Vagina (tissue), 2 donors: ENCODE measurements around the gene RNF223. TPM values are rescaled to one million over a fixed set of nuclear protein-coding genes. Genes with fewer than 3 reads are reported as not detected.

Experiments
- DNase-seq, 2 donors: peaks; one replicate each; pipeline ENCODE4 v3.0.0-alpha.2; 2017; ENCODE audit errors: extremely low spot score in 2 of 2
- H3K27ac ChIP-seq: fragments of 200-600 bp; sonication (generic); one replicate; pipeline ENCODE4 v1.5.1; 2019
- H3K27me3 ChIP-seq: fragments of 200-600 bp; sonication (generic); one replicate; pipeline ENCODE4 v1.5.1; 2019
- H3K36me3 ChIP-seq, 2 donors: fragments of 200-600 bp; sonication (generic); one replicate each; pipeline ENCODE4 v1.5.1; 2017 to 2019
- H3K4me1 ChIP-seq: fragments of 200-600 bp; sonication (generic); one replicate; pipeline ENCODE4 v1.5.1; 2019
- H3K4me3 ChIP-seq, 2 donors: fragments of 200-600 bp; sonication (generic); 1 replicate in 1 of 2; 2 replicates in 1 of 2; pipeline ENCODE4 v1.5.1; 2016 to 2019
- H3K9me3 ChIP-seq: fragments of 200-600 bp; sonication (generic); one replicate; pipeline ENCODE4 v1.5.1; 2019
- POLR2A ChIP-seq, 2 donors: fragments of 450-650 bp; IDR thresholded peaks; one replicate each; pipeline ENCODE4 v1.6.1; 2017; ENCODE audit warnings: antibody characterized with exemption in 2 of 2, mild to moderate bottlenecking in 2 of 2, moderate library complexity in 2 of 2
- POLR2AphosphoS5 ChIP-seq, 2 donors: sonication (generic); formaldehyde crosslinking; IDR thresholded peaks; one replicate each; pipeline ENCODE4 v1.9.0; 2017; ENCODE audit warnings: antibody characterized with exemption in 2 of 2, mild to moderate bottlenecking in 2 of 2, low read depth in 1 of 2; ENCODE audit not compliant: insufficient read depth in 1 of 2
- intact Hi-C: fragments of 100-400 bp; cut with DNase I; formaldehyde crosslinking; loops from one replicate; pipeline ENCODE4 v1.15.1; 2023
- total RNA-seq: library from RNA; depleted of rRNA; stranded (reverse); fragments of >200 nt; gene quantifications from one replicate; pipeline ENCODE4 v1.2.3, GENCODE V29; 2016
- TF ChIP-seq, protein P1 (sequence below), 3 experiments: fragments of 450-650 bp in 2 of 3; fragments of 200-600 bp in 1 of 3; sonication (generic) in 1 of 3; IDR thresholded peaks; one replicate each; pipeline ENCODE4 v1.5.1; 2017 to 2019; ENCODE audit warnings: antibody characterized with exemption in 3 of 3, mild to moderate bottlenecking in 2 of 3, moderate library complexity in 2 of 3

The RNF223 gene
- total RNA-seq, 1 donor from 2014 or later: 4.9 TPM

GRCh38 chr1:1053682-1054081 lies 20.4 kb downstream of the RNF223 start:
- peaks cover 3% of the 10 kb centered on the region for H3K4me1 ChIP-seq
- H3K27me3 ChIP-seq: no peaks in the 10 kb centered on the region
- H3K27ac ChIP-seq: no peak overlapping the region
- TF ChIP-seq POLR2A (IDR thresholded peaks at IDR 0.05): no peak
- TF ChIP-seq, protein P1, sequence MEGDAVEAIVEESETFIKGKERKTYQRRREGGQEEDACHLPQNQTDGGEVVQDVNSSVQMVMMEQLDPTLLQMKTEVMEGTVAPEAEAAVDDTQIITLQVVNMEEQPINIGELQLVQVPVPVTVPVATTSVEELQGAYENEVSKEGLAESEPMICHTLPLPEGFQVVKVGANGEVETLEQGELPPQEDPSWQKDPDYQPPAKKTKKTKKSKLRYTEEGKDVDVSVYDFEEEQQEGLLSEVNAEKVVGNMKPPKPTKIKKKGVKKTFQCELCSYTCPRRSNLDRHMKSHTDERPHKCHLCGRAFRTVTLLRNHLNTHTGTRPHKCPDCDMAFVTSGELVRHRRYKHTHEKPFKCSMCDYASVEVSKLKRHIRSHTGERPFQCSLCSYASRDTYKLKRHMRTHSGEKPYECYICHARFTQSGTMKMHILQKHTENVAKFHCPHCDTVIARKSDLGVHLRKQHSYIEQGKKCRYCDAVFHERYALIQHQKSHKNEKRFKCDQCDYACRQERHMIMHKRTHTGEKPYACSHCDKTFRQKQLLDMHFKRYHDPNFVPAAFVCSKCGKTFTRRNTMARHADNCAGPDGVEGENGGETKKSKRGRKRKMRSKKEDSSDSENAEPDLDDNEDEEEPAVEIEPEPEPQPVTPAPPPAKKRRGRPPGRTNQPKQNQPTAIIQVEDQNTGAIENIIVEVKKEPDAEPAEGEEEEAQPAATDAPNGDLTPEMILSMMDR (IDR thresholded peaks at IDR 0.05): no peak
- TF ChIP-seq POLR2AphosphoS5 (IDR thresholded peaks at IDR 0.05; ENCODE audit: insufficient read depth in 1 of 2, low read depth in 1 of 2): no peak
- no peaks in the 10 kb centered on the region for H3K9me3 ChIP-seq
- no peak for DNase-seq
- intact Hi-C loops: no loop called here
- H3K4me3 ChIP-seq: no peak overlapping the region
- H3K36me3 ChIP-seq: peaks cover 0 to 7% of the 10 kb centered on the region in 2 donors

DNA sequence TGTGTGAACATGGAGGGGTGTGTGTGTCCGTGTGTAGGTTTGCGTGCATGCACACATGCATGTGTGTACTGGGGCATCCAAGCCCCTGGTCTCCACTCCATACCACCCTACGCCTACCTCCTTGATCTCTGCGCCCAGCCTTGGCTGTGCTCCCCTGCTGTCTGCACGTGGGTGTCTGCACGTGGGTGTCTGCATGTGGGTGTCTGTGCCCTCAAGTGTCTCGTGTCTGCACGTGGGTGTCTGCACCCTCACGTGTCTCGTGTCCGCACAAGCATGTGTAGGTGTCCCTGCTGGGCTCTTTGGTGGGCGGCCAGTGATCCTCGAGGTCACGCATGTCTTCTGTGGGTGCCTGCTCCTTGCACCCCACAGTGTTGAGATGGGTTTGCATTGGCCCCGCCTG lies 21.1 kb downstream of the RNF223 start:
- Histone ChIP-seq H3K27ac (no peak overlapping the region), H3K27me3 (no peaks in the 10 kb centered on the region), H3K36me3 (peaks cover 0 to 8% of the 10 kb centered on the region in 2 donors), H3K4me1 (no peaks in the 10 kb centered on the region), H3K9me3 (no peaks in the 10 kb centered on the region), H3K4me3 (no peak overlapping the region)
- TF ChIP-seq, protein P1 (IDR thresholded peaks at IDR 0.05): no peak
- TF ChIP-seq POLR2AphosphoS5 (IDR thresholded peaks at IDR 0.05; ENCODE audit: insufficient read depth in 1 of 2, low read depth in 1 of 2): no peak
- no peak for TF ChIP-seq POLR2A (IDR thresholded peaks at IDR 0.05)
- intact Hi-C loops: no loop called here
- DNase-seq: no peak

- no peak for DNase-seq
- H3K9me3 ChIP-seq: no peaks in the 10 kb centered on the region
- no peak overlapping the region for H3K27ac ChIP-seq
- H3K4me1 ChIP-seq: no peaks in the 10 kb centered on the region
- H3K36me3 ChIP-seq: peaks cover 0 to 10% of the 10 kb centered on the region in 2 donors
- H3K27me3 ChIP-seq: no peaks in the 10 kb centered on the region
- no peak overlapping the region for H3K4me3 ChIP-seq
- no peak for TF ChIP-seq POLR2AphosphoS5 (IDR thresholded peaks at IDR 0.05; ENCODE audit: insufficient read depth in 1 of 2, low read depth in 1 of 2)
- TF ChIP-seq, protein P1 (IDR thresholded peaks at IDR 0.05): no peak
- no peak for TF ChIP-seq POLR2A (IDR thresholded peaks at IDR 0.05)
- intact Hi-C loops: no loop called here
These were observed 21.9 kb downstream of the RNF223 start for GRCh38 chr1:1052003-1052840.

DNA sequence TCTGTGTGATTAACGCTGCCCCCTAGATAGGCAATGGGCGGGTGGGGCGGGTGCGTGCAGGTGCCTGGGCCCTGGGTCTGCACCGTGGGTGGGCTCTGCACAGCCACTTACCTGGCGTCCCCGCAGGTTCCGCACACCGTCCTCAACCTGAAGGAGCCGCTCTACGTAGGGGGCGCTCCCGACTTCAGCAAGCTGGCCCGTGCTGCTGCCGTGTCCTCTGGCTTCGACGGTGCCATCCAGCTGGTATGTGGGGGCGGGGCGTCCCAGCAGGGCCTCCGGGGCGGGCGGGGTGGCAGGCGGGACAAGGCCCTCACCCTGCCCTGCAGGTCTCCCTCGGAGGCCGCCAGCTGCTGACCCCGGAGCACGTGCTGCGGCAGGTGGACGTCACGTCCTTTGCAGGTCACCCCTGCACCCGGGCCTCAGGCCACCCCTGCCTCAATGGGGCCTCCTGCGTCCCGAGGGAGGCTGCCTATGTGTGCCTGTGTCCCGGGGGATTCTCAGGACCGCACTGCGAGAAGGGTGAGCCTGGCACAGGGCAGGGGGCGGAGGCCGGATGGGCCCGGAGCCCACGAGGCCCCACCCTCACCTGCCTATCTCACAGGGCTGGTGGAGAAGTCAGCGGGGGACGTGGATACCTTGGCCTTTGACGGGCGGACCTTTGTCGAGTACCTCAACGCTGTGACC lies 22.8 kb downstream of the RNF223 start:
- Histone ChIP-seq H3K36me3 (peaks cover 0 to 10% of the 10 kb centered on the region in 2 donors), H3K27me3 (no peaks in the 10 kb centered on the region), H3K9me3 (no peaks in the 10 kb centered on the region), H3K4me3 (no peak overlapping the region), H3K4me1 (no peaks in the 10 kb centered on the region), H3K27ac (no peak overlapping the region)
- DNase-seq: no peak
- TF ChIP-seq, protein P1 (IDR thresholded peaks at IDR 0.05): no peak
- TF ChIP-seq POLR2A (IDR thresholded peaks at IDR 0.05): no peak
- intact Hi-C loops: no loop called here
